SK-MEL-5 (cell line): ENCODE results near the gene TM2D1. TPM values are rescaled to one million over a fixed set of nuclear protein-coding genes. Genes with fewer than 3 reads are reported as not detected.
"Not testable (repeated sequence)": the region's sequence is repeated elsewhere in the genome, so short reads cannot be mapped to it uniquely, and the experiment has no call there.

Source experiments
- DNase-seq: peaks from one replicate; pipeline ENCODE4 v3.0.0-alpha.2; 2016; ENCODE audit warnings: low read depth, low spot score
- in situ Hi-C: cut with HindIII; loops from 2 replicates; pipeline ENCODE4 v1.10.0; 2016; ENCODE audit warnings: low sequenced_read_pairs, high pct_unique_total_duplicates, low pct_unique_long_range_greater_than_20kb
- total RNA-seq: library from RNA; depleted of rRNA; stranded (reverse); fragments of >200 nt; shearing (Covaris generic); gene quantifications from 2 replicates; pipeline ENCODE4 v1.2.3, GENCODE V29; 2014

The TM2D1 gene
- total RNA-seq, 1 experiment from 2014 or later, result 96.9 TPM

DNA sequence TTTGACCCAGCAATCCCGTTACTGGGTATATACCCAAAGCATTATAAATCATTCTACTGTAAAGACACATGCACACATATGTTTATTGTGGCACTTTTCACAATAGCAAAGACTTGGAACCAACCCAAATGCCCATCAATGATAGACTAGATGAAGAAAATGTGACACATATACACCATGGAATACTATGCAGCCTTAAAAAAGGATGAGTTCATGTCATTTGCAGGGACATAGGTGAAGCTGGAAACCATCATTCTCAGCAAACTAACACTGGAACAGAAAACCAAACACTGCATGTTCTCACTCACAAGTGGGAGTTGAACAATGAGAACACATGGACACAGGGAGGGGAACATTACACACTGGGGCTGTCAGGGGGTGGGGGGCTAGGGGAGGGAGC lies 5.7 kb upstream of the TM2D1 start:
- in situ Hi-C loops, DNase-seq: not testable (repeated sequence)

DNA sequence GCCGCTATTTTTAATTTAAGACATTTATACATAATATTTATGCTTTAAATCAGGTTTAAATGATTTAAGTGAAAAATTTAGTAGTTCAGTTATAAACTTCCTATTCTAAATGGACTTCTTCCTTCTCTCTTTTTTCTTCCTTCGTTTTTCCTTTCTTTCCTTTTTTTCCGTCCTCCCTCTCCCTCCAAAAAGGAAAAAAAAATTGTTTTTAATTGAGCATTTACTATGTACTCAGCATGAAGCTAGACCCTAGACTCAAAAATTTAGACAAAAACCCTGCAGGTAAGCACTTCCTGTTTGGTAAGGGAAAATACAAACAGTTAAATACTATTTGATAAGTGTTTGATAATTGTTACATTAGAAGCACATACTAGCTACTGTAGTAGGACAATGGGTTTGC lies 2.6 kb upstream of the TM2D1 start:
- no peak for DNase-seq

GRCh38 chr1:61724506-61724812 lies 482 bp downstream of the TM2D1 start:
- in situ Hi-C loops, result no loop called here
- no peak for DNase-seq

More for the DNA sequence above, 2.6 kb upstream of the TM2D1 start:
- in situ Hi-C loops, result no loop called here

DNA sequence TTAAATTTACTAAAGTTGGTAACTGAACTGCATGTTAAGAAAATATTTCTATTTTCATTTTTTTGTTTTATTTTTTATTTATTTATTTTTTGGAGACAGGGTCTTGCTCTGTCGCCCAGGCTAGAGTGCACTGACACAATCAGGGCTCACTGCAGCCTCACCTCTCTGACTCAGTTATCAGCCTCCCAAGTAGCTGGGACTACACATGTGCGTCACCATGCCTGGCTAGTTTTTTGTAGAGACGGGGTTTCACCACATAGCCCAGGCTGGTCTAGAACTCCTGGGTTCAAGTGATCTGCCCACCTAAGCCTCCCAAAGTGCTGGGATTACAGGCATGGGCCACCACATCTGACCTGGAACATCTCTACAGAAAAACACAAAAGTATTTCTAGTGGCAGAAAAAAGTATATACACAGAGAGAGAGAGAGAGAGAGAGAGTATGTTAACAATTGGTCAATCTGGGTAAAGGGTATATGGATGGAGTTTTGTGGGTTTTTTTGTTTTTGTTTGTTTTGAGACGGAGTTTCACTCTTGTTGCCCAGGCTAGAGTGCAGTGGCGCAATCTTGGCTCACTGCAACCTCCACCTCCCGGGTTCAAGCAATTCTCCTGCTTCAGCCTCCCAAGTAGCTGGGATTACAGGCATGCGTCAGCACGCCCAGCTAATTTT lies 5.8 kb downstream of the TM2D1 start:
- in situ Hi-C loops, DNase-seq: not testable (repeated sequence)

DNA sequence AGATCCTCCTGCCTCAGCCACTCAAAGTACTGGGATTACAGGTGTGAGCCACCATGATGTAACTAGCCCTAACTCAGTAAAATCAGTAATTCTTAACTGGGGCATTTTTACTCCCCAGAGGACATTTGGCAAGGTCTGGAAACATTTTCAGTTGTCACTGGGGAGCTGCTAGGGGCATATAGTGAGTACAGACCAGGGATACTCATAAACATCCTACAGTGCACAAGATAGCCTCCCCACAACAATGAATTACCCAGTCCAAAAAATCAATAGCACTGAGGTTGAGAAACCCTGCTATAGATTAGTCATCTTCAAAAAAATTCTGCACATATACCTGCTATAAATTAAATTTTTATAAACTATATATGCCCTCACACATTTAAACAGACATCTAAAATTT lies 13.0 kb downstream of the TM2D1 start:
- in situ Hi-C loops, result no loop called here
- no peak for DNase-seq

DNA sequence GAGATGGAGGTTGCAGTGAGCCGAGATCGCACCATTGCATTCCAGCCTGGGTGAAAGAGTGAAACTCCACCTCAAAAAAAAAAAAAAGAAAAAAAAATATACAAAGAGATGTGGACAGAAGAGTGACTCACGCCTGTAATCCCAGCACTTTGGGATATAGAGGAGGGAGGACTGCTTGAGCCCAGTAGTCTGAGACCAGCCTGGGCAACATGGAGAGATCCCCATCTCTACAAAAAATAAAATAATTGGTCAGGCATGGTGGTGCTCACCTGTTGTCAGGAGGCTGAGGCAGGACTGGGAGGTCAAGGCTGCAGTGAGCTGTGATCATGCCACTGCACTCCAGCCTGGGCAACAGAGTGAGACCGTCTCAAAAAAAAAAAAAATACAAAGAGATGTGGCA lies 13.7 kb downstream of the TM2D1 start:
- in situ Hi-C loops, DNase-seq: not testable (repeated sequence)

DNA sequence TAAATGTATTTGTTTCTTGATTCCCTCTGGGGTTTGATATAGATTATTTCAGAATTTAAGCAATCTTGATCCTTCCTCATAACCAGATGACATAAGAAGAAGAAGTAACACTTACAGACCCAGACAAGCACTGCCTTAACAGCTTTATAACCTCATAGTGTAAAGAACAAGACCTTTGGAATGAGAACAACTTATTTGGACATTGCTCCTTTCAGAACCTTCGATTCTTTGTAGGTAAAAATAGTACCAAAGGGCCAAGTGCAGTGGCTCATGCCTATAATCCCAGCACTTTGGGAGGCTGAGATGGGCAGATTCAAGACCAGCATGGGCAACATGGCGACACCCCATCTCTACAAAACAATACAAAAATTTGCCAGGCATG lies 15.0 kb downstream of the TM2D1 start:
- in situ Hi-C loops, result no loop called here

DNA sequence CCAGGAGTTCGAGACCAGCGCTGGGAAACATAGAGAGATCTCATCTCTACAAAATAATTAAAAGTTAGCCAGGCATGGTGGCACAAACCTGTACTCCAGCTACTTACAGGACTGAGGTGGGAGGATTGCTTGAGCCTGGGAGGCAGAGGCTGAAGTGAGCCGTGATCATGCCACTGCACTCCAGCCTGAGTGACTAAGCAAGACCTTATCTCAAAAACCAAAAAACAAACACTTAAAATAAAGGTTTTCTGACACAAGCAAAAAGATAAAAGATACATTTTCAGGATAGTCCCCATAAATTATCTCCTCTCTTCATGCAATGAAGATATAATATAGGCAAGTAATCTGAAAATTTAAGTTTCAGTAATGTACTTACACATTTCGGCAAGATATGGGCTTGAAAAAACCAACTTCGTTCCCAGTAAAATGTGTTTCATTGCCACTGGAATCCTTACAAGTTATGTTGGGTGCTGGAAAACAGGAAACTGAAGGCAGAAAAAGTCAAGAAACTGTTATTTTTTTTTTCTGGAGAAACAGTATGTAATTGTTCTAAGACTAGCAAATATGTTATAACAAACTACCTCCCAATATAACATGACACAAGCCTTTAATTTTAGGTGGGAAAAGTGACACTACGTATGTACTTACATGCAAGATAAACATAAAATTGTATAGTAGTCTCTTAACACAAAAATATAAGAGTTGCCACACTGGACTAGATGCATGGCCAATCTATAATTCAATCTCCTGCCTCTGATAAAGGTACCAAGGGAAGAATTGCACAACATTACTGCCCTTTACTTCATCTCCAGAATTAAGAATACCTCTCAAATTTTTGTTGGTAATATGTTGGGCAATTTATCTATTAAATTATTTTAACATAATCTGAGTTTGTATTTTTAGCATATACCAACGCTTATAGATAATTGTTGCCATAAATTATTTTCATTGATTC lies 15.7 kb downstream of the TM2D1 start:
- in situ Hi-C loops, result no loop called here
- no peak for DNase-seq

More for the DNA sequence above, 15.0 kb downstream of the TM2D1 start:
- DNase-seq, result no peak

GRCh38 chr1:61699911-61700851 lies 24.8 kb downstream of the TM2D1 start:
- no peak for DNase-seq
- in situ Hi-C loops, result no loop called here

DNA sequence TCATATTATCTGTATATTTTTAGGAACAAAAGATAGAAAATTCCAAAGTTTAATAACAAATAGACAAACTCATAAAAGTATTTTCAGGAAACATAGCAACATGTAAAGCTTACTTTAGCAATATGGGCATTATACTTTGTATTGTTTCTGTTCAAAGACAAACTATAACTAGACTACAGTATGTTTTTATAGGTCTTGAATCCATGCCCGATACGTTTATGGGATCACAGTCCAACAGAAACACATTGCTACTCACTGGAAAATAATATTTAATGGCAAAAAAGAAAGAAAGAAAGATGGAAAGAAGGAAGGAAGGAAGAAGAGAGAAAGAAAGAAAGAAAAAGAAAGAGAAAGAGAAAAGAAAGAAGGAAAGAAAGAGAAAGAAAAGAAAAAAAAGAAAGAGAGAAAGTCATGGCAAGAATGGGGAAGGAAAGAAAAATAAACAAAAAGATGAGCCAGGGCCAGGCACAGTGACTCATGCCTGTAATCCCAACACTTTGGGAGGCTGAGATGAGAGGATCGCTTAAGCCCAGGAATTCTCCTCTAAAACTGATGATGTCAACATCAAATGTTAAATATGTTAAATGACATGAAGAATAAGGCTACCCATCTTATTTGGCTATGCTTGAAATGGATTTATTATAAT lies 32.7 kb downstream of the TM2D1 start:
- in situ Hi-C loops, result no loop called here
- no peak for DNase-seq

GRCh38 chr1:61687901-61688300 lies 37.0 kb downstream of the TM2D1 start:
- in situ Hi-C loops, result no loop called here
- DNase-seq, result no peak

GRCh38 chr1:61682891-61683290 lies 42.0 kb downstream of the TM2D1 start:
- no peak for DNase-seq
- in situ Hi-C loops, result no loop called here

GRCh38 chr1:61680500-61680899 lies 44.4 kb downstream of the TM2D1 start:
- in situ Hi-C loops, result no loop called here
- no peak for DNase-seq

GRCh38 chr1:61676881-61677280 lies 48.1 kb downstream of the TM2D1 start:
- DNase-seq, in situ Hi-C loops: not testable (repeated sequence)

- in situ Hi-C loops, result no loop called here
- no peak for DNase-seq
Measured at GRCh38 chr1:61674221-61674620, 50.7 kb downstream of the TM2D1 start.

DNA sequence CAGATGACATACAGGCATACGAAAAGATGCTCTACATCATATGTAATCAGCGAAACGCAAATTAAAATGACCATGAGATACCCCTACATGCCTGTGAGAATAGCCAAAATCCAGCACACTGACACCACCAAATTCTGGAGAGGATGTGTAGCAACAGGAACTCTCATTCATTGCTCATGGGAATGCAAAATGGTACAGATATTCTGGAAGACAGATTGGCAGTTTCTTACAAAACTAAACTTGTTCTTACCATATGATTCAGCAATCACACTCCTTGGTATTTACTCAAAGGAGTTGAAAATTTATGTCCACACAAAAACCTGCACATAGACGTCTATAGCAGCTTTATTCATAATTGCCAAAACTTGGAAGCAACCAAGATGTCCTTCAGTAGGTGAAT lies 52.6 kb downstream of the TM2D1 start:
- in situ Hi-C loops, result no loop called here
- DNase-seq, result no peak

- in situ Hi-C loops, result no loop called here
Measured at GRCh38 chr1:61670445-61670844, 54.5 kb downstream of the TM2D1 start.

GRCh38 chr1:61670016-61670415 lies 54.9 kb downstream of the TM2D1 start:
- DNase-seq, result no peak
- in situ Hi-C loops, result no loop called here

More at GRCh38 chr1:61670445-61670844, 54.5 kb downstream of the TM2D1 start:
- DNase-seq, result no peak
